OCI-M2 (cell line): ENCODE measurements around the gene CCDC88A.
"Not testable (repeated sequence)": the region's sequence is repeated elsewhere in the genome, so short reads cannot be mapped to it uniquely, and the experiment has no call there.

Source experiments
- DNase-seq: peaks from one replicate; lab custom pipeline; 2025; ENCODE audit not compliant: unreplicated experiment; lab: John Stamatoyannopoulos, UW

CCDC88A gene

DNA sequence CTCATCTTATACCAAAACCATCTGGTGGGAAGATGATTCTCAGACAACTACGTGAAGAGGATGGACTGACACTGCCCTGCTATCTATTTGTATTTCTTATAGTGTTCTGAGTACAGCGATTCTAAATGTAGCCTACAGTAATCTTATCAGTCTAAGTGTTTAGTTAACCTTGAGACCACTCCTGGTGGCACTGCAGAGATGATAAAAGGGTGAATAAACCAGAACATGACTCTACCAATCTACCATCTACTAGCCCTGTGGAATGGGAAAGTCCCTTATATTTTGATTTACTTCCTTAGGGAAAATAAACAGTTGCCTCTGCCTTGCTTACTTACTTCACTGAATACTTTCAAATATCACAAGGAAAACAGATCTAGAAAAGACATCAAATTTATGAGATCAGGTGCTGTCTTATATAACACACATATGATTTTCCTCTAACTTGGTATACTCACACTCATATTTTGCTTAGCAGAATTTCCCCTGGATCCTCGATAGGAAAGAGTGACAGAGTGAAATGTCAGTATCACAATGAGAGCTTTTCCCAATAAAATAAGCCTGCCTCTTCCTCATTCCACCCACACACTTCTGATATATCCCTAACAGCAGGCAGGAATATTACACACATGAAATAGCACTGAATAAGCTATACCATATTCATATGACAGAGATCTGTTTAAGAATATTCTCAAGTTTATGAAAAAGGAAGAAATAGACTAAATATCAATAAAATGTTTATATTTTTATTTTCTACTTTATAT is 92.0 kb downstream of the CCDC88A start:
- DNase-seq, result no peak

DNA sequence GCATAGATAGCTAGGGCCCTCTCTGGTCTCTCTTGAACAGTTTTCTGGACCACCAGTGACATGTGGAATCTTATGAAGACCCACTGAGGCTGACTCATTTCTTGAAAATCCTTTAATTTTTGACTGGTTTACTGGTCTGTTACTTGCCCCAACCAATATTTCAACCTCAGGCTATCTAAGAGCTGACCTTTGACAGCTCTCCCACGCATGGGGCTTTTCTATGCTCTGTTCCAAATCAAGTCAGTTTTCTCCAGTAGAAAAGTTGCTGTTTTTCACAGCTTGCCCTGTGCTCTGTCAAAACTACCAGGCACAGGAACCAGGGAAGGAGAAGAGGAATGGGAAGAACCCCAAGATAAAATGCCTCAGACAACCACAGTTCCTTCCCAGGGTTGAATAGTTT is 104.7 kb downstream of the CCDC88A start:
- no peak for DNase-seq

DNA sequence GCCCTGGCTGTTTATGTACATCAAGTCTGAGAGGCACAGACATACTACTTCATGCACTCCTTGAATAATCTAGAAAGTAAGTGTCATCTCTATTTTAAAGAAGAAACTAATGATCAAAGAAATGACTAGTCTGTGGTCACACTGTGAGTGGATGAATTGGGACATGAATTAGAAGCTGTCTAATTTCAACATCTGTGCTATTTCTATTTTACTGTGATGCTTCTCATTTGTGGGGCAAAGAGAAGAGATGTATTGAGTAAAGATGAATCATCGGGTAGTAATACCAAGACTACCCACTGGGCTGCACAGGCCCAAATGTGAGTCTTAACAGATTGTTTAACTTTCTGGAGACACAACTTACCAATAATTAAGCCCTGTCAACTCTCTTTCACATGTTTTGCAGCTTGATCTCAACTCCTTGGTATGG is 108.2 kb downstream of the CCDC88A start:
- DNase-seq, result no peak

DNA sequence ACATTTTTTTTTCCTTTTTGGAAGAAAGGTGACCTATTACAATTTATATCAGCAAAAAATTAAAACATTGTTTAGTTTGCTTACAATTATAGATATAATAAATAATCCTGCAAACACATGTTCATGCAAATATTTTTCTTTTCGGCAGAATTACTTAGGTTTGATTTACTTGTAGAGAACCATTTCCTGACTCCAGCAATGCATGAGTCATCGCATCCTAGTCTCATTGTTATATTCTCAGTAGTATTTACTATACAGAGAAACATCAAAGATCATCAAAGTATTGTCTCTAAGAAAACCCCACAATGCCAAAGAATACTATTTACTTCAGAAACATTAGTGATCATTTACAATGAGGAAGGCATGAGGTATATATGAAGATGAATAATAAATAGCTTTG is 110.2 kb downstream of the CCDC88A start:
- no peak for DNase-seq

DNA sequence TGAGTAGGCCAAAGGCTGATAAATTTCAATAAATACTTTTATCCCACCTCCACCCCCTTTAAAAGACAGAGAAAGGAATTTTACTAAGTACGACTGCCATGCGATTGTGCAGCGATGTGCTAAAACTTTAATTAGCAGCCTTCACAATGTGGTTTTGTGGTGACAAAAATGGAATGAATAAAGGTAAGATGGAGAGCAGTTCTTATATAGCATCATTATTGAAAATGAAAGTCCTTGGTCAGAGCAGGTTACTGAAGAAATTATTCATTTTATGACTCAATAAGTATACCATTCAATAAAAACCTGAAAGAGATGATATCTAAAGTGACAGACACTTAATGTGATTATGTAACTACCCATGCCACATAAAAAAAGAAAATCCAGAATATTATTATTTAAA is 117.4 kb downstream of the CCDC88A start:
- no peak for DNase-seq

DNA sequence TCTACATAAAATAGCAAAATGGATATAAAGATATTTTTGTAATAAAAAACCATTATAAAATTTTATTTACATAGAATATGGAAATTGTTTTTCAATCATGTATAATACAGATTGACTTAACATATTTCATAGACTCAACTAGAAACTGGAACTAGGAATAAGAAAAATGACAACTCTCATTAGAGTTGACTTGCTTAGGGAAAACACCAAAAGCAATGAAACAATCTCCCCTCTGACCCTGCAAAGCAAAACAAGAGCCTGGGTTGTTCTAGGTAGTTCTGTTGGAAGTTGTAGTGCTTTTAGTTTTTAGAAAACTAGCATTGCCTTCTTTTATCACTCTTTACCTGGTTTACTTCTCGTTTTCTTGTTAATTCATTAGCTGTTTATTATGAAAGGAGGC is 118.4 kb downstream of the CCDC88A start:
- no peak for DNase-seq

DNA sequence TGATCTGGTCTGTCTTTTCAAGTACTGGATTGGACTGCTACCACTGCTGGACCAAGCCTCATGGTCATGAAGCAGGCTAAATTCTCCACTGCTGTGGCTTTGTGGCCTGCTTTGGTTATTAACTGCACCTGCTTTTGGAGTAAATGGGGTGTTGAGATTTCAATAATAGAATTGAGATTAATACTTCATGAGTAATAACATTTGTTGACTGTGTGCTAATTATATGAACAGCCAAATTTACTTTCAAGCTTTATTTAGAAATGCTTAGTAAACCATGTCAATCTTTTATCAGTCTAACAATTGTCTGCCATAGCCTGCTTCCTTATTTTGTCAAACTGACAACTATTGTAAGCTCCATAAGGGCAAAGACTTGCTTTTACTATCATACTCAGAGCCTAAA is 123.3 kb downstream of the CCDC88A start:
- DNase-seq, result no peak

DNA sequence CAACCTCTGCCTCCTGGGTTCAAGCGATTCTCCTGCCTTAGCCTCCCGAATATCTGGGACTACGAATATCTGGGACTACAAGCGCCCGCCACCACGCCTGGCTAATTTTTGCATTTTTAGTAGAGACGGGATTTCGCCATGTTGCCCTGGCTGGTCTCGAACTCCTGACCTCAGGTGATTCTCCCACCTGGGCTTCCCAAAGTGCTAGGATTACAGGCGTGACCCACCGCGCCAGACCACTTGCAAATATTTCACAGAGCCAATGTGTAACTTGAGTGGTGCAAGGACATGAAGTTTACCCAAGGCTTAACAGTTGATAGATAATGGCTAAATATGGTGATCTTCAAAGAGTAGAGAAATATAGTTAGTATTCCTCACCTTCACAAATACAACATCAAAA is 136.6 kb downstream of the CCDC88A start:
- no peak for DNase-seq

DNA sequence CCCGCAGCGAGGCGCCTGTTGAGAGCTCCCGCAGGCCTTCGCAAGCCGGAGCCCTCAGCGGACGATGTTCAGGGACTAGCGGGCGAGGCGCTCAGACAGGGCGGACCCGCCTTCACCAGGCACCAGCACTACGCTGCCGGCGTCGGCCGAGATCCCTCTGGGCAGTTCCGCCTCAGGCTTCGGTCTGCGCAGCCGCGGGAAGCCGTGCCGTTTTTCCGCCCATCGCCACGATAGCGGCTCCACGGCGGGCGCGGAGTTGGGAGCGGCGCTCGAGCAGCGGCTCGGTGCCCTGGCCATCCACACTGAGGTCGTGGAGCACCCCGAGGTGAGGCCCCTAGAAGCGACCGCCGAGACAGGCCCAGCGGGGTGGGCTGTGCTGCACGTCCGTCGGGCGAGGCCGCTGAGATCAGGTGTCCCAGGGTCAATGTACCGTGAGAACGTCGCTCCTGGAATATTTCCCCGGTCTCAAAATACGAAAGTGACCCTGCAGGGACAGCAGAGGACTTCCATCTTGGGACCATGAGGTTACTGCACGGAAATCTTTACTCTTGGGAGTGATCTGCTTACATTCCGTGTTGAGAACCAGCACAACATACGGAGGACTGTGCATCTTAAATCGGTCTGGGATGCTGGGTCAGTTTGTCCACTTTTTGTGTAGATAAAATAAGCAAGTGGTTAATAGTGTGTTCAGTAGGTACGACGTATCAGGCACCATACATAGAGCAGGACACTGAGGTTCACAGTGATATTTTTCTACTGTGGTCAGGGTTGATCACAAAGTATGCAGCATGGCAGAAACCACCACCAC is 137.3 kb downstream of the CCDC88A start:
- DNase-seq, result peak; percentile 51

DNA sequence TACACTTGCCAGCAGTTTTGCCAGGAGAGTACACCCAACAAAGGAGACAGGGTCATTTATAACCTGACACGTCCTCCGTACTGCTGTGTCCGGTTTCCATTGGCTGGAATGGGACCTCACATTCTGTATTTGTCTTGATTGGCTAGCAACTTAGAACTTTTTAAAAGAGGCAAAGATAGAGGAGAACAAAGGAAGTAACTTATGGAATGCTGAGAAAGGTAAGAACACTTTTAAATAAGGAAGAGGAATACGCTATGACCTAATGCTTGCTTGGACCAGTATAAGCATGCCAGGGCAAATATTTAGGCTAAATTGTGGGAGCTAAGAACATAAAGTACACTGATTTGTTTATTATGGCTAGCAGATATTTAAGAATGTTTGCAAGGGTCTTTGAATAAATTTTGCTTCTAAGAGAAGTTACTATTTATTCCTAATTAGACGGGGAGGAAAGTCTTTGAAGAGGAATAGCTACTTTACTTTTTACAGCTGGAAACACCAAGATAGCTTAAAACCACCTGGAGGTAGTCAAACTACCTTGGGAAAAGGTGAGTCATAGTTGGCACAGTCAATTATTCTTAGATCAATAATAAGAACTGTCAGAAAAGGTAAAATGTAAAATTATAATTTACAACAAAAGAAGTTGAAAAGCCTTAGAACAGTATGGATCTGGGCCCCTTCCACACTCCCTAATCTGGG is 138.7 kb downstream of the CCDC88A start:
- DNase-seq, result not testable (repeated sequence)

DNA sequence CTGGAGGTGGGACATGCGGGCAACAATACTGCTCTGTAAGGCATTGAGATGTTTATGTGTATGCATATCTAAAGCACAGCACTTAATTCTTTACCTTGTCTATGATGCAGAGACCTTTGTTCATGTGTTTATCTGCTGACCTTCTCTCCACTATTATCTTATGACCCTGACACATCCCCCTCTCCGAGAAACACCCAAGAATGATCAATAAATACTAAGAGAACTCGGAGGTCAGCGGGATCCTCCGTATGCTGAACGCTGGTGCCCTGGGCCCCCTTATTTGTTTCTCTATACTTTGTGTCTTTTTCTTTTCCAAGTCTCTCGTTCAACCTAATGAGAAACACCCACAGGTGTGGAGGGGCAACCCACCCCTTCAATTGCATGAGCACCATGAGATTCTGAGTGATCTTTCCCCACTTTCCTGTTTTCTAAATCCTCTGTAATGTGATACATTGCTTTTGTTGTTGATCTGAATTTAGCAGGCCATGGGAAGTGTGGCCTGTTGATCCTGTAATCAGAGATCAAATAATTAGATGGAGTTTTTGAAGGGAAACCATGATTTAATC is 139.7 kb downstream of the CCDC88A start:
- DNase-seq, result not testable (repeated sequence)

DNA sequence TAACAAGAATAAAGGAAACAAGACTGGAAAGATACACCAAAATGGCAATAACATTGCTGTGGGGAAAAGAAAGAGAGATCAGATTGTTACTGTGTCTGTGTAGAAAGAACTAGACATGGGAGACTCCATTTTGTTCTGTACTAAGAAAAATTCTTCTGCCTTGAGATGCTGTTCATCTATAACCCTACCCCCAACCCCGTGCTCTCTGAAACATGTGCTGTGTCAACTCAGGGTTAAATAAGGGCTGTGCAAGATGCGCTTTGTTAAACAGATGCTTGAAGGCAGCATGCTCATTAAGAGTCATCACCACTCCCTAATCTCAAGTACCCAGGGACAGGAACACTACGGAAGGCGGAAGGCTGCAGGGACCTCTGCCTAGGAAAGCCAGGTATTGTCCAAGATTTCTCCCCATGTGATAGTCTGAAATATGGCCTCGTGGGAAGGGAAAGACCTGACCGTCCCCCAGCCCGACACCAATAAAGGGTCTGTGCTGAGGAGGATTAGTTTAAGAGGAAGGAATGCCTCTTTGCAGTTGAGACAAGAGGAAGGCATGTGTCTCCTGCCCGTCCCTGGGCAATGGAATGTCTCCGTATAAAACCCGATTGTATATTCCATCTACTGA is 140.3 kb downstream of the CCDC88A start:
- DNase-seq, result not testable (repeated sequence)

DNA sequence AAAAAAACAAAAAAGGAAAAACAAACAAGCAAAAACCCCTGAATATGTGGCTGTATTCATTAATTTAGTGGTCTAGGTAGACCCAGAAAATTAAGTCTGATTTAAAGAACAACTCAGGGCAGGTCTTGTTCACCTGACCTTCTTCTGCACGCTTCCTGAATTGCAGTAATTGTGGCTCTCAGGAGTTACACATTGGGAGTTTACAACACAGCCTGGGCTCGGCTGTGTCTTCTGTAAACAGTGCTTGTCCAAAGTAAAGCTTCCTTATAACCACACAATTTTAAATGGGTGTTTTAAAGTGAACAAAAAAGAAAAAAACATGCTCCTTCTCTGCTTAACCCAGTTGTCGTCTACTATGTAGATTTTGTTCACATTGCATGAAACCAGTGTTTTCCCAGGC is 142.3 kb downstream of the CCDC88A start:
- DNase-seq, result no peak

DNA sequence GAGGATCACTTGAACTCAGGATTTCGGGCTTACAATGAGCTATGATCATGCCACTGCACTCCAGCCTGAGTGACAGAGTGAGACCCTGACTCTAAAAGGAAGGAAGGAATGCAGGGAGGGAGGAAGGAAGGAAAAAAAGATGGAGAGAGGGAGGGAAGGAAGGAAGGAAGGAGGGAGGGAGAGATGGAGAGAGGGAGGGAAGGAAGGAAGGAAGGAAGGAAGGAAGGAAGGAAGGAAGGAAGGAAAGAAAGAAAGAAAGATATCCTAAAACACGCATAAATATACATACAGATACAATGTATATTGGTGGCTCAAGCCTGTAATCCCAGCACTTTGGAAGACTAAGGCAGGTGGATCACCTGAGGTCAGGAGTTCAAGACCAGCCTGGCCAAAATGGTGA is 145.3 kb downstream of the CCDC88A start:
- DNase-seq, result not testable (repeated sequence)

DNA sequence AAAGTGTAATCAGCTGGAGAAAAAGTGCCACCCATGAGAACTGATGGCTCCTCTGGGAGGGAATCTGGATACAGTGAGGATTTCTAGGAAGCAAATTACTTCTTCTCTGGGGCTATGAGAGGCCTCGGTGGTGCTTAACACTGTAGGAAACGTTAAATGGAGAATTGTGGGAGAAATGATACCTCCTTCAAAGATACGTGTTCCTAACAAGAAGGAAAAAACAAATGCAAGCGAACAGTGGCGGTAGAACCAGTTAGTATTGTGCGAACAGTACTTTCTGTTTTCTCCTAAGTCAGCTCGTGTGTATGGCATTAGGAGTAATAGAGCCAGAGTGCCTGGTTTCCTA is 150.0 kb downstream of the CCDC88A start:
- peak; percentile 4 for DNase-seq

DNA sequence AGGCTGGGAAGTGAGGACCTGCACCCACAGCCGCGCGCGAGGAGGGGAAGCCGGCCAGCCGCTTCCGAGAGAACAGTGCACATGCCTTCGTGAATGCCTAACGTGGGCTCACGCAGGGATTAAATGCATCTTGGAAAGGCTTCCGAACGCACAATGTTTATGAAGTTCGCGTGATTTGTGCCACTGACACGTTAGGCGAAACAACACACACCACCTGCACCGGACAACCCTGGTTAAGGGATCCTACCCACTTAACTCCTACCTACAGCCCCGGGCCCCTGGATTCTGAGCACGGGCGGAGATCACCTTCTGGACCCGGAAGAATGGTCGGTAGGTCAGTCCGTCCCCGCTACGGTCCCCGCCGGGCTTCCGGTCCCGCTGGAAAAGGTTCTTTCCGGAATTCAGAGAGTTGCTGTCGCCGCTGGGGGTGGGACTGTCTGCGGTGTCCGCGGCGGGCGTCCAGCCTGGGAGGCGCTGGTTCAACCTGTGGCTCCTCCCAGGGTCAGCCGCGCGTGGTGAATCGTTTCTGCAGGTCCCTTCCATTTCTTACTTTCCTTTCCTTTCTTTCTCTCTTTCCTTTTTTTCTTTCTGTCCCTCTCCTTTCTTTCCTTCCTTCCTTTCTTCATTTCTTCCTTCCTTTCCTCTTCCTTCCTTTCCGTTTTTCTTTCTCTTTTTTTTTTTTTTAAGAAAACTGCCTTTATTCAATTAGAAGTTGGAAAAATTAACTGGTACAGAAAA is 150.6 kb downstream of the CCDC88A start, which contains the start of gene MTIF2:
TSS of gene MTIF2 (minus strand) at position 325 of the 738 bp plus-strand sequence. CDS start 5,373 bp downstream, outside the sequence.
- peak; percentile 38 for DNase-seq

DNA sequence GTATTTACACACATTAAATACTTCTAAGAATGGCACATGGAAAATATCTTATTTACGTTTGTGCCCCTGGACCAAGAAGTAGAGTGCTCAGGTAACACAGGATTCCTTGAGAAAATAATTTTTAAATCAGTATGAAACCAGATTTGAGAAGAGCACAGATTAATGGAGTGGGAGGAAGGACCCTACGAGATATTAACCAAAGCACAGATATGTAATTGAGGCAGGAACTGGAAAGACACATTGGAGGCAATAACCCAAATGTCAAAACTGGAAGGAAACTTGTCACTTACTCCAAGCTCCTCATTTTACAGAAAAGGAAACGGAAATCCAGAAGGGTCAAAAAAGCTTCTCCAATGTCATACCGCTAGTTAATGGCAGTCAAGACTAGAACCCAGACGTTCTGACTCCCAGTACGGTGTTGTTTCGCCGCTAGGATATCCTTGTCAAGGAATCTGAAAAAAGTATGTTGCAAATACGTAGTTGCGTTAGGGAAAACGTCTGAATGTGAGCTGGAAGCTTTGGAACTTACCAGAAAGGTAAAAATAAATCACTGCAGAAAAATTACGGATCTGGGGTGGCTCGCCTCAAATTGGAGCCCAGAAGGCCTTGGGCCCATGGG is 151.3 kb downstream of the CCDC88A start:
- DNase-seq, result no peak

DNA sequence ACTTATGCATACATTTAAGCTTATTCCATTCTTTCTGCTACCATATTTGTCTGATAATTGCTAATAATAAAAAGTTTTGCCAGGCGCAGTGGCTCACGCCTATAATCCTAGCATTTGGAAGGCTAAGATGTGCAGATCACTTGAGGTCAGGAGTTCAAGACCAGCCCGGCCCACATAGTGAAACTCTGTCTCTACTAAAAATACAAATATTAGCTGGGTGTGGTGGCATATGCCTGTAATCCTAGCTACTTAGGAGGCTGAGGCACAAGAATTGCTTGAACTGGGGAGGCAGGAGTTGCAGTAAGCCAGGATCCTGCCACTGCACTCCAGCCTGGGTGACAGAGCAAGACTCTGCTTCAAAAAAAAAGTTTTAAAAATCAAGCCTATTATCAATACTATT is 160.1 kb downstream of the CCDC88A start:
- DNase-seq, result not testable (repeated sequence)

DNA sequence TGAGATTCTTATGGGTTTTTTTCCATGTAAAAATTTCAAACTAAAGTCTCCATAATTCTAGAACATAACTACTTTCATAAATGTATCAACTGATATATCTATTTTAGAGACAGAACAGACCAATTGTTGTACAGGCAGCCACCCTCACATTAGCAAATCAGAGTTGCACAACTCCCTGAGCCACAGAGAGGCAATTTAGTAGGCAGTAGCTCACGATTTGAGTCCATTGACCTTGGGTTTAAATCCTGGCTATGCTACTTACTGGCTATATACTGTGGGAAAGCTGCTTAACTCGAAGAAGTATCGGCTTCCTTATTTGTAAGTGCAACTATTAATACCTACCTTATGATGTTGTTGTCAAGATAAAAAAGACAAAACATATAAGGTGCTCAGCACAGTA is 166.8 kb downstream of the CCDC88A start:
- DNase-seq, result no peak

DNA sequence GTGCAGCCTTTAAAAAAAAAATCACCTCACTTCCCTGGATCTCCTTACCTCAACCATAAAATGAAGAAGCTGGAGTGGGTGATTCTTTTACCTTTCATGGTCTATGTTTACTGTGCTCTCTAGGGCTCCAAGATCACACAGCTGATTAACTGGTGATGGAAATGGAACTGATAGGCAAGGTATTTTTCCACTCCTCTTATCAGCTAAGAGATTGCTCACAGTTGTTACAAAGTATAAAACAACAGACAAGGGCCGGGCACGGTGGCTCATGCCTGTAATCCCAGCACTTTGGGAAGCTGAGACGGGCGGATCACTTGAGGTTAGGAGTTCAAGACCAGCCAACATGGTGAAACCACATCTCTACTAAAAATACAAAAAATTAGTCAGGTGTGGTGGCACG is 172.6 kb downstream of the CCDC88A start:
- DNase-seq, result no peak
